PC-3 (cell line): ENCODE results near the gene KDM4C. TPM values are rescaled to one million over a fixed set of nuclear protein-coding genes. Genes with fewer than 3 reads are reported as not detected.
"Not testable (repeated sequence)": the region's sequence is repeated elsewhere in the genome, so short reads cannot be mapped to it uniquely, and the experiment has no call there.

Experiments
- ATAC-seq: fragments of 200-7000 bp; cut with Tn5 transposase; 2 replicates; pipeline ENCODE4 v1.9.1; 2020; ENCODE audit warnings: mild to moderate bottlenecking, moderate library complexity
- BruUV-seq: library from RNA; stranded (reverse); fragments of 400-500 nt; replicated peaks from 2 replicates; lab custom pipeline; 2021; lab: Mats Ljungman, UMichigan
- CTCF ChIA-PET: fragments of 300-600 bp; sonication (Branson Sonifier 250); formaldehyde crosslinking; loops from one replicate; lab custom pipeline; 2022; ENCODE audit warnings: antibody characterized with exemption; lab: Charles Lee
- POLR2A ChIA-PET: fragments of 300-600 bp; sonication (Branson Sonifier 250); formaldehyde crosslinking; loops from one replicate; lab custom pipeline; 2022; ENCODE audit warnings: antibody characterized with exemption; ENCODE audit not compliant: unreplicated experiment; lab: Charles Lee
- DNase-seq: peaks from one replicate; pipeline ENCODE4 v3.0.0-alpha.2; 2015
- H2AFZ ChIP-seq: fragments of 300-600 bp; sonication (generic); 2 replicates; pipeline ENCODE4 v1.6.0; 2016; ENCODE audit warnings: antibody characterized with exemption, low read length
- H3F3A ChIP-seq: fragments of 300-600 bp; sonication (generic); one replicate; pipeline ENCODE4 v1.6.0; 2017; ENCODE audit warnings: antibody characterized with exemption, low read length, control low read depth, mild to moderate bottlenecking; ENCODE audit not compliant: unreplicated experiment
- H3K27ac ChIP-seq: fragments of 300-600 bp; sonication (generic); 2 replicates; pipeline ENCODE4 v1.5.1; 2016; ENCODE audit warnings: mild to moderate bottlenecking, low read length
- H3K27me3 ChIP-seq: fragments of 300-600 bp; sonication (generic); 2 replicates; pipeline ENCODE4 v1.6.1; 2016; ENCODE audit warnings: low read length, mixed read lengths
- H3K36me3 ChIP-seq: fragments of 300-600 bp; sonication (generic); 2 replicates; pipeline ENCODE4 v1.6.1; 2016; ENCODE audit warnings: low read depth, mixed run types, low read length, mixed read lengths
- H3K4me1 ChIP-seq: fragments of 300-600 bp; sonication (generic); 2 replicates; pipeline ENCODE4 v1.5.1; 2016; ENCODE audit warnings: low read length; ENCODE audit not compliant: insufficient read depth
- H3K4me2 ChIP-seq: fragments of 300-600 bp; sonication (generic); 2 replicates; pipeline ENCODE4 v1.6.0; 2016; ENCODE audit warnings: low read length
- H3K4me3 ChIP-seq: fragments of 300-600 bp; sonication (generic); 2 replicates; pipeline ENCODE4 v1.5.1; 2016; ENCODE audit warnings: mild to moderate bottlenecking, low read length, mixed read lengths
- H3K79me2 ChIP-seq: fragments of 300-600 bp; sonication (generic); 2 replicates; pipeline ENCODE4 v1.6.1; 2017; ENCODE audit warnings: low read length, mixed read lengths
- H3K9ac ChIP-seq: fragments of 300-600 bp; sonication (generic); 2 replicates; pipeline ENCODE4 v1.6.0; 2016; ENCODE audit warnings: mild to moderate bottlenecking, low read length
- H3K9me2 ChIP-seq: fragments of 300-600 bp; sonication (generic); replicated peaks from 2 replicates; pipeline ENCODE4 v1.6.1; 2016; ENCODE audit warnings: mixed run types, low read length, mixed read lengths
- H3K9me3 ChIP-seq: fragments of 300-600 bp; sonication (generic); 2 replicates; pipeline ENCODE4 v1.6.1; 2016; ENCODE audit warnings: low read length, mixed read lengths
- H4K20me1 ChIP-seq: fragments of 300-600 bp; sonication (generic); 2 replicates; pipeline ENCODE4 v1.6.1; 2016; ENCODE audit warnings: low read length, mixed read lengths
- CTCF ChIP-seq: fragments of 300-600 bp; sonication (generic); conservative IDR thresholded peaks from 2 replicates; pipeline ENCODE4 v1.5.1; 2017; ENCODE audit warnings: antibody characterized with exemption, low read depth, mild to moderate bottlenecking, low read length
- EZH2 ChIP-seq: fragments of 300-600 bp; sonication (generic); IDR thresholded peaks from one replicate; pipeline ENCODE4 v1.6.1; 2017; ENCODE audit warnings: antibody characterized with exemption, mild to moderate bottlenecking, low read length; ENCODE audit not compliant: unreplicated experiment
- EZH2phosphoT487 ChIP-seq: fragments of 300-600 bp; sonication (generic); IDR thresholded peaks from 2 replicates; pipeline ENCODE4 v1.6.1; 2018; ENCODE audit warnings: mild to moderate bottlenecking, antibody characterized with exemption, low read length, borderline replicate concordance
- intact Hi-C: fragments of 100-400 bp; cut with micrococcal nuclease; formaldehyde crosslinking; loops from 2 replicates; pipeline ENCODE4 v1.9.0; 2023
- total RNA-seq: library from RNA; depleted of rRNA; stranded (reverse); fragments of >200 nt; gene quantifications from 2 replicates; pipeline ENCODE4 v1.2.3, GENCODE V29; 2014

KDM4C gene
- total RNA-seq, 1 experiment from 2014 or later, result 27.0 TPM

GRCh38 chr9:6802926-6803325, 45.2 kb downstream of the KDM4C start:
- H3K9ac ChIP-seq, result no peak overlapping the region
- H3K36me3 ChIP-seq, result no peaks in the 10 kb centered on the region
- no TSS peak for BruUV-seq
- no peaks in the 10 kb centered on the region for H3F3A ChIP-seq
- intact Hi-C loops, result no loop called here
- no peak for DNase-seq
- no peak for ATAC-seq
- H3K4me1 ChIP-seq, result no peaks in the 10 kb centered on the region
- ChIA-PET CTCF (no interaction called here), POLR2A (no interaction called here)
- no peak overlapping the region for H3K4me3 ChIP-seq
- H3K9me3 ChIP-seq, result no peaks in the 10 kb centered on the region
- no peaks in the 10 kb centered on the region for H3K27me3 ChIP-seq
- H3K27ac ChIP-seq, result no peak overlapping the region
- no peaks in the 10 kb centered on the region for H4K20me1 ChIP-seq
- H2AFZ ChIP-seq, result no peak overlapping the region
- H3K79me2 ChIP-seq, result no peaks in the 10 kb centered on the region
- H3K9me2 ChIP-seq, result no peaks in the 10 kb centered on the region
- no peak overlapping the region for H3K4me2 ChIP-seq
- TF ChIP-seq EZH2phosphoT487 (no peak), CTCF (no peak), EZH2 (no peak)

GRCh38 chr9:6805532-6805931, 47.8 kb downstream of the KDM4C start:
- Histone ChIP-seq H3K9me2 (no peaks in the 10 kb centered on the region), H3K4me2 (no peak overlapping the region), H3K79me2 (no peaks in the 10 kb centered on the region), H3K4me3 (no peak overlapping the region), H4K20me1 (no peaks in the 10 kb centered on the region), H3K27me3 (no peaks in the 10 kb centered on the region), H3F3A (no peaks in the 10 kb centered on the region), H3K27ac (no peak overlapping the region), H2AFZ (no peak overlapping the region), H3K9ac (no peak overlapping the region), H3K9me3 (no peaks in the 10 kb centered on the region), H3K4me1 (no peaks in the 10 kb centered on the region), H3K36me3 (no peaks in the 10 kb centered on the region)
- ATAC-seq (no peak), DNase-seq (no peak)
- CTCF ChIA-PET, result no interaction called here
- no peak for TF ChIP-seq CTCF
- no peak for TF ChIP-seq EZH2
- TF ChIP-seq EZH2phosphoT487, result no peak
- BruUV-seq, result no TSS peak
- intact Hi-C loops, result no loop called here
- POLR2A ChIA-PET, result no interaction called here

- H3K27ac ChIP-seq, H3K27me3 ChIP-seq, BruUV-seq, POLR2A ChIA-PET, H3F3A ChIP-seq, CTCF ChIA-PET, H3K4me1 ChIP-seq, intact Hi-C loops, ATAC-seq, DNase-seq, H3K9me2 ChIP-seq, H3K9me3 ChIP-seq, H3K4me2 ChIP-seq, H3K9ac ChIP-seq, H3K36me3 ChIP-seq, H3K79me2 ChIP-seq, H4K20me1 ChIP-seq, H2AFZ ChIP-seq, H3K4me3 ChIP-seq: not testable (repeated sequence)
Measured at GRCh38 chr9:6806318-6806717, 48.5 kb downstream of the KDM4C start.

- POLR2A ChIA-PET, H3K36me3 ChIP-seq, H3K27me3 ChIP-seq, H3F3A ChIP-seq, BruUV-seq, H3K4me1 ChIP-seq, H3K27ac ChIP-seq, H2AFZ ChIP-seq, H3K4me2 ChIP-seq, H3K9me3 ChIP-seq, H3K79me2 ChIP-seq, H3K4me3 ChIP-seq, H3K9ac ChIP-seq, H4K20me1 ChIP-seq, ATAC-seq, DNase-seq, H3K9me2 ChIP-seq, CTCF ChIA-PET, intact Hi-C loops: not testable (repeated sequence)
Measured at GRCh38 chr9:6807669-6808068, 49.9 kb downstream of the KDM4C start.
